NCI-H2196 treated with DMSO at 0.1 percent for 48 hours (cell line): ENCODE results near the gene SLC38A6.

Experiments
- DNase-seq: peaks from one replicate; lab custom pipeline; 2025; ENCODE audit not compliant: unreplicated experiment; lab: John Stamatoyannopoulos, UW

Gene SLC38A6

GRCh38 chr14:61101803-61102548, 120.9 kb downstream of the SLC38A6 start:
- no peak for DNase-seq
